Spleen (tissue), 11 donors: ENCODE measurements around the gene CD34. TPM values are rescaled to one million over a fixed set of nuclear protein-coding genes. Genes with fewer than 3 reads are reported as not detected.

Experiments used
- DNase-seq: peaks from one replicate; pipeline ENCODE4 v3.0.0-alpha.2; 2020
- H3K27ac ChIP-seq, 8 donors: fragments of 200-600 bp; sonication (generic) in 7 of 8; 1 replicate in 4 of 8; 2 replicates in 4 of 8; pipeline versions ENCODE4 v1.5.0 to v1.8.0; 2016 to 2021; ENCODE audit warnings: inconsistent platforms in 4 of 8, mild to moderate bottlenecking in 4 of 8, moderate library complexity in 1 of 8
- H3K27me3 ChIP-seq, 7 donors: fragments of 200-600 bp; sonication (generic) in 6 of 7; replicated peaks in 1 of 7; 1 replicate in 4 of 7; 2 replicates in 3 of 7; pipeline versions ENCODE4 v1.5.0 to v1.8.0; 2016 to 2021; ENCODE audit warnings: inconsistent platforms in 3 of 7, mild to moderate bottlenecking in 1 of 7
- H3K36me3 ChIP-seq, 6 donors: fragments of 200-600 bp; sonication (generic) in 5 of 6; 1 replicate in 4 of 6; 2 replicates in 2 of 6; pipeline versions ENCODE4 v1.5.0 to v1.8.0; 2016 to 2021; ENCODE audit warnings: inconsistent platforms in 2 of 6
- H3K4me1 ChIP-seq, 6 donors: fragments of 200-600 bp; sonication (generic) in 5 of 6; 1 replicate in 3 of 6; 2 replicates in 3 of 6; pipeline versions ENCODE4 v1.5.0 to v1.8.0; 2016 to 2021; ENCODE audit warnings: inconsistent platforms in 3 of 6
- H3K4me3 ChIP-seq, 8 donors: fragments of 200-600 bp; sonication (generic) in 7 of 8; 1 replicate in 4 of 8; 2 replicates in 4 of 8; pipeline versions ENCODE4 v1.5.0 to v1.8.0; 2016 to 2021; ENCODE audit warnings: inconsistent platforms in 4 of 8, mild to moderate bottlenecking in 4 of 8, moderate library complexity in 2 of 8
- H3K9me3 ChIP-seq, 8 donors: fragments of 200-600 bp; sonication (generic) in 7 of 8; 1 replicate in 4 of 8; 2 replicates in 4 of 8; pipeline versions ENCODE4 v1.5.0 to v1.8.0; 2016 to 2021; ENCODE audit warnings: inconsistent platforms in 4 of 8
- POLR2A ChIP-seq, 3 donors: fragments of 450-650 bp; IDR thresholded peaks; one replicate each; pipeline ENCODE4 v1.5.1; 2017; ENCODE audit warnings: antibody characterized with exemption in 3 of 3, mild to moderate bottlenecking in 1 of 3
- POLR2AphosphoS5 ChIP-seq, 3 donors: sonication (generic); formaldehyde crosslinking; IDR thresholded peaks; one replicate each; pipeline ENCODE4 v1.5.1; 2017; ENCODE audit warnings: antibody characterized with exemption in 3 of 3
- WGBS, 5 donors: extraction: QIAGEN DNeasy Blood & Tissue Kit in 3 of 5; methylation state at CpG; one replicate each; pipeline versions ENCODE4 v1.1.5 to v1.1.7; 2013 to 2018; 5-methylcytosine and 5-hydroxymethylcytosine counted together
- intact Hi-C: fragments of 100-400 bp; cut with DNase I; formaldehyde crosslinking; loops from one replicate; pipeline ENCODE4 v1.15.0; 2023; ENCODE audit warnings: low total_unique reads
- polyA plus RNA-seq, 3 donors: library from polyadenylated mRNA; stranded (reverse); fragments of 200-250 nt; gene quantifications; one replicate each; pipeline ENCODE4 v1.2.1, GENCODE V29; 2013
- total RNA-seq, 7 donors: library from RNA; depleted of rRNA in 3 of 7; stranded (reverse); fragments of >200 nt in 3 of 7; fragmentation: NEBNext Ultra II Directional in 4 of 7; extraction: Animal tissue kit (Norgen Biotek cat#: 25700) in 4 of 7; gene quantifications; one replicate each; pipeline versions ENCODE4 v1.1.0 to v1.2.1, GENCODE V29; 2016 to 2021
- TF ChIP-seq, protein P1 (sequence below), 11 experiments: fragments of 200-600 bp in 7 of 11; fragments of 450-650 bp in 4 of 11; sonication (generic) in 4 of 11; IDR thresholded peaks in 8 of 11; conservative IDR thresholded peaks in 3 of 11; 1 replicate in 7 of 11; 2 replicates in 4 of 11; pipeline versions ENCODE4 v1.4.0 to v1.8.0; 2016 to 2021; ENCODE audit warnings: antibody characterized with exemption in 11 of 11, inconsistent platforms in 4 of 11, mild to moderate bottlenecking in 1 of 11
- donor health status: healthy with polysubstance abuse.
- donor health status: DM: no; HTN: no; CAD: no; lungs with moderate emphysema.
- donor health status: DM: no; HTN: no; CAD: no.
- donor health status: Bipolar disorder and iron deficiency.
- donor health status: healthy.
- donor health status: DM: no; HTN: no; CAD: no.
- donor health status: DM: yes; HTN: yes; CAD: no.

Gene CD34
- total and polyA plus RNA-seq, 10 donors, result 5.1 to 31.5 (median 17.5) TPM

DNA sequence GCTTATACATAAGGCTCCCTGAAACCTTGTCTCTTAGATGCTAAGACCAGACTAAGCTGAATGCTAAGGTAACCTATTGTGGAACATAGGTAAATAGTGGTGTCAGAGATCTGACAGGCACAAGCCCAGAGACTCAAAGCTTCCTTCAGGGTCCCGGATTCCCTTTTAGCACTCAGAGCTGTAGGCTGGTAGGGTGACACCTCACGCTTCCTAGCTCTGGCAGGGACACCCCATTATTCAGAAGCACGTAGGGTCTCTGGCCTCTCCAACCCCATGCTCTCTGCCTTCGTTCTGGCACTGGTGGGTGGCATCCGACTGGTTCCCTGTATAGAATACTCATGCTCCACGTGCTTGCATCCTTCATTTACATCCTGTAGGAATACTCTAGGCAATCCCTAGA lies 68.4 kb downstream of the CD34 start:
- DNase-seq, result no peak
- Histone ChIP-seq H3K27me3 (no peaks in the 10 kb centered on the region), H3K27ac (peak overlapping the region in 2 of 8 donors; percentile 18 to 51), H3K36me3 (peaks cover 0 to 62% (median 0%) of the 10 kb centered on the region in 6 donors), H3K4me3 (no peak overlapping the region), H3K4me1 (peaks cover 43 to 100% (median 85%) of the 10 kb centered on the region in 6 donors), H3K9me3 (no peaks in the 10 kb centered on the region)
- intact Hi-C loops, result no loop called here
- TF ChIP-seq, protein P1, sequence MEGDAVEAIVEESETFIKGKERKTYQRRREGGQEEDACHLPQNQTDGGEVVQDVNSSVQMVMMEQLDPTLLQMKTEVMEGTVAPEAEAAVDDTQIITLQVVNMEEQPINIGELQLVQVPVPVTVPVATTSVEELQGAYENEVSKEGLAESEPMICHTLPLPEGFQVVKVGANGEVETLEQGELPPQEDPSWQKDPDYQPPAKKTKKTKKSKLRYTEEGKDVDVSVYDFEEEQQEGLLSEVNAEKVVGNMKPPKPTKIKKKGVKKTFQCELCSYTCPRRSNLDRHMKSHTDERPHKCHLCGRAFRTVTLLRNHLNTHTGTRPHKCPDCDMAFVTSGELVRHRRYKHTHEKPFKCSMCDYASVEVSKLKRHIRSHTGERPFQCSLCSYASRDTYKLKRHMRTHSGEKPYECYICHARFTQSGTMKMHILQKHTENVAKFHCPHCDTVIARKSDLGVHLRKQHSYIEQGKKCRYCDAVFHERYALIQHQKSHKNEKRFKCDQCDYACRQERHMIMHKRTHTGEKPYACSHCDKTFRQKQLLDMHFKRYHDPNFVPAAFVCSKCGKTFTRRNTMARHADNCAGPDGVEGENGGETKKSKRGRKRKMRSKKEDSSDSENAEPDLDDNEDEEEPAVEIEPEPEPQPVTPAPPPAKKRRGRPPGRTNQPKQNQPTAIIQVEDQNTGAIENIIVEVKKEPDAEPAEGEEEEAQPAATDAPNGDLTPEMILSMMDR (IDR thresholded peaks at IDR 0.05 in 8 of 11, conservative IDR thresholded peaks at IDR 0.05 in 3 of 11), result no peak
- WGBS, 5 donors, result 89 to 95% (median 92%) methylated on average over 6 of the region's 6 CpGs

DNA sequence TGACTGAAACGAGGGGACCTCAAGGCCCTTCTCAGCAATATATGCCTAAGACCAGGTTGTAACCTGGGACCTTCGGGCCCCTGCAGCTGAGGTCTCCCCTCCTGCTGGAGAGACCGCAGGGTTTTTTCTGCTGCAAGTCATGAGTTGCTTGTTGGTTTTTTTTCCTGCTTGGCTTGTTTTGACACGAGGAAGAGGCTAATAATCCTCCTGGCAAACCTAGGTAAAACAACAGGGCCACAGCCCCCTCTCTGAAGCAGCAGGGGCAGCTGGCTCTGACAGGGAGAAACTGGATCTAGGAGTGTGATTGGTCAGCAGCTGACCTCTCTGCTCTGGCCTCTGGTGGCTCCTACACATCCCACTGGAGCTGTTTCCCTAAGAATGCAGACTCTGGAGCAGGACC lies 69.0 kb downstream of the CD34 start:
- Histone ChIP-seq H3K9me3 (no peaks in the 10 kb centered on the region), H3K27ac (peak overlapping the region in 4 of 8 donors; percentile 18 to 51 (median 33)), H3K27me3 (no peaks in the 10 kb centered on the region), H3K36me3 (peaks cover 0 to 68% (median 0%) of the 10 kb centered on the region in 6 donors), H3K4me3 (no peak overlapping the region), H3K4me1 (peaks cover 47 to 100% (median 84%) of the 10 kb centered on the region in 6 donors)
- DNase-seq, result no peak
- 38 to 48% (median 43%) methylated on average over 4 of the region's 4 CpGs for WGBS, 5 donors
- no peak for TF ChIP-seq POLR2AphosphoS5 (IDR thresholded peaks at IDR 0.05)
- TF ChIP-seq, protein P1 (IDR thresholded peaks at IDR 0.05 in 8 of 11, conservative IDR thresholded peaks at IDR 0.05 in 3 of 11), result no peak
- TF ChIP-seq POLR2A (IDR thresholded peaks at IDR 0.05), result no peak
- intact Hi-C loops, result no loop called here

DNA sequence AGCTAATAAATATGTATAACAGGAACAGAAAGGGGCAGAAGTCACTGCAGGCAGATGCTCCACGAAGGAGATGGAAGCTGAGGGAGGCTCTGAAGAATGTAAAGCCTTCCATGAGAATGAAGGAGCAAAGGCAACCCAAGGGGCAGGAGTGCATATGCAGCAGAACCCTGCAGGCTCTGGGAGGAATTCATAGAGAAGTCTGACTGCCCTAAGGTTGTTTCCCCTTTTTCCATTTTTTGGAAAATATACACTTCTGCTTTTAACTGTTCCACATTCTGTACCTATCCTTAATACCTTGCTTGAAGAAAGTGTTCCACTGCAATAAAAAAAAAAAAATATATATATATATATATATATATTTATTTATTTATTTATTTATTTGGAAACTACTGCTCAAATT lies 69.6 kb downstream of the CD34 start:
- no peak for DNase-seq
- TF ChIP-seq POLR2AphosphoS5 (IDR thresholded peaks at IDR 0.05) (no peak), POLR2A (IDR thresholded peaks at IDR 0.05) (no peak)
- TF ChIP-seq, protein P1 (IDR thresholded peaks at IDR 0.05 in 8 of 11, conservative IDR thresholded peaks at IDR 0.05 in 3 of 11), result no peak
- 24 to 48% (median 39%) methylated on average over 1 of the region's 1 CpG for whole genome bisulfite sequencing, 5 donors
- Histone ChIP-seq H3K27ac (peak overlapping the region in 2 of 8 donors; percentile 18 to 47), H3K36me3 (peaks cover 0 to 74% (median 2%) of the 10 kb centered on the region in 6 donors), H3K9me3 (no peaks in the 10 kb centered on the region), H3K27me3 (no peaks in the 10 kb centered on the region), H3K4me1 (peaks cover 47 to 100% (median 86%) of the 10 kb centered on the region in 6 donors), H3K4me3 (no peak overlapping the region)
- intact Hi-C loops, result no loop called here

DNA sequence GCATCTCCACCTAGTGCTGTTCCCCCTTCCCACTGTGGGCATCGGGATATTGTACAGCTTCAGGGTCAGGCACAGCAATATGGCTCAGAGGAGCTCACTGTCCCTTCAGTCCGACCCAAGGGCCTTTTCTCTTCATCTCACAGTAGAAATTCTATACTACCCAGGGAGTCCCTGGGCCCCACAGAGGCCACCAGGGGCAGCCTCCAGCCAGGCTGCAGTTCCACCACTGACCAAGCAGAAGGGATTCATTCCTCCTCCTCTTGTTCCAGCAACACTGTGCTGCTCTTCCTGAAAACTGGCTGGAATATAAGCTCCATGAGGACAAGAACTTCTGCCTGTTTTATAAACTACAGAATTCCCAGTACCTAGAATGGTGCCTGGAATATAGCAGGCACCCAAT lies 70.5 kb downstream of the CD34 start:
- DNase-seq, result no peak
- no peaks in the 10 kb centered on the region for H3K9me3 ChIP-seq
- TF ChIP-seq, protein P1 (IDR thresholded peaks at IDR 0.05 in 8 of 11, conservative IDR thresholded peaks at IDR 0.05 in 3 of 11), result no peak
- no peak for TF ChIP-seq POLR2A (IDR thresholded peaks at IDR 0.05)
- no peak for TF ChIP-seq POLR2AphosphoS5 (IDR thresholded peaks at IDR 0.05)
- H3K4me3 ChIP-seq, result no peak overlapping the region
- whole genome bisulfite sequencing, 5 donors, result 88 to 100% (median 93%) methylated on average over 1 to 2 of the region's 2 CpGs; no CpG with 5 or more reads in 1 of the 5 donors
- H3K27me3 ChIP-seq, result no peaks in the 10 kb centered on the region
- peaks cover 0 to 81% (median 2%) of the 10 kb centered on the region in 6 donors for H3K36me3 ChIP-seq
- peak overlapping the region in 2 of 8 donors; percentile 33 to 98 for H3K27ac ChIP-seq
- peaks cover 43 to 100% (median 82%) of the 10 kb centered on the region in 6 donors for H3K4me1 ChIP-seq
- intact Hi-C loops, result no loop called here
